Measurements from ENCODE around the gene IL23R. TPM values are rescaled to one million over a fixed set of nuclear protein-coding genes. Genes with fewer than 3 reads are reported as not detected.

IL23R gene
- total and polyA plus RNA-seq, 2 donors (not counting 3 experiments of a cell fraction or from before 2014, with no cell fraction given): not detected

GRCh38 chr1:67169496-67169895 lies 3.2 kb downstream of the IL23R start:
- BruUV-seq (replicated peaks): no TSS peak
- POLR2A ChIA-PET: no interaction called here

More at GRCh38 chr1:67169496-67169895, 3.2 kb downstream of the IL23R start:
- no peaks in the 10 kb centered on the region for H3K4me1 ChIP-seq (ENCODE audit: control insufficient read depth, extremely low read depth, insufficient read depth, low read length)
- intact Hi-C loops (cut with micrococcal nuclease): no loop called here
- no peak for FAIRE-seq
- peaks cover 3 to 5% of the 10 kb centered on the region in 2 experiments for H3K27me3 ChIP-seq (ENCODE audit: control insufficient read depth in 2 of 2, insufficient read depth in 2 of 2, low read length in 2 of 2)
- no peak overlapping the region for H3K9ac ChIP-seq (replicated peaks; ENCODE audit: extremely low read depth, insufficient read depth, low read length)
- dilution Hi-C loops (cut with MboI; ENCODE audit: extremely low pct_ligation_motif_present, low sequenced_read_pairs): no loop called here
- no peaks in the 10 kb centered on the region for H3K36me3 ChIP-seq (ENCODE audit: control insufficient read depth in 2 of 2, extremely low read depth in 1 of 2, insufficient read depth in 2 of 2, low read length in 2 of 2)
- no peak overlapping the region for H2AFZ ChIP-seq (ENCODE audit: low read depth, low read length)
- no peaks in the 10 kb centered on the region for H3K9me3 ChIP-seq (replicated peaks; ENCODE audit: control insufficient read depth, insufficient read depth, low read length)
- no peaks in the 10 kb centered on the region for H3K9me1 ChIP-seq (replicated peaks; ENCODE audit: control insufficient read depth, extremely low read depth, insufficient read depth, low read length)
- H3K79me2 ChIP-seq (ENCODE audit: control insufficient read depth, insufficient read depth, low read length): no peaks in the 10 kb centered on the region
- no peak overlapping the region for H3K4me2 ChIP-seq (ENCODE audit: insufficient read depth, low read length)
- no peak overlapping the region for H3K27ac ChIP-seq (ENCODE audit: insufficient read depth, low read depth, low read length)
- no peak overlapping the region for H3K4me3 ChIP-seq (replicated peaks in 1 of 3; ENCODE audit: insufficient read depth in 1 of 3, low read depth in 1 of 3, low read length in 3 of 3)
- no peak for DNase-seq (ENCODE audit: low read depth, low spot score)
- CTCF ChIA-PET: no interaction called here
- no peak for TF ChIP-seq POLR2A (IDR thresholded peaks at IDR 0.05; ENCODE audit: low read depth, low read length)
- TF ChIP-seq MAX (IDR thresholded peaks at IDR 0.05; ENCODE audit: insufficient read depth, insufficient read length): no peak
- no peak for TF ChIP-seq CTCF (IDR thresholded peaks at IDR 0.05; ENCODE audit: extremely low read depth in 1 of 2, insufficient read depth in 1 of 2, low read depth in 1 of 2, low read length in 2 of 2)
- no peak for TF ChIP-seq POLR2AphosphoS5 (IDR thresholded peaks at IDR 0.05; ENCODE audit: insufficient read depth, low read depth, low read length)
- TF ChIP-seq MYC (IDR thresholded peaks at IDR 0.05; ENCODE audit: low read depth, low read length): no peak
- no peak for TF ChIP-seq GATA2 (IDR thresholded peaks at IDR 0.05; ENCODE audit: insufficient read depth, insufficient read length, low read depth, low read length)
- no peak for TF ChIP-seq EZH2 (IDR thresholded peaks at IDR 0.05; ENCODE audit: borderline replicate concordance, low read depth, low read length, severe bottlenecking)
- TF ChIP-seq FOS (IDR thresholded peaks at IDR 0.05; ENCODE audit: borderline replicate concordance, insufficient read depth, low read length): no peak
- TF ChIP-seq JUN (IDR thresholded peaks at IDR 0.05; ENCODE audit: borderline replicate concordance, insufficient read depth, insufficient read length, low read depth): no peak
- no peaks in the 10 kb centered on the region for H4K20me1 ChIP-seq (replicated peaks; ENCODE audit: control insufficient read depth, extremely low read depth, insufficient read depth, low read length)
